Globus pallidus (tissue), 1 donor: ENCODE results near the gene GALNT18.

Source experiments
- DNase-seq: peaks from one replicate; pipeline ENCODE4 v3.0.0-alpha.2; 2015; ENCODE audit warnings: low spot score

Gene GALNT18

GRCh38 chr11:11498195-11498594 is 123.6 kb downstream of the GALNT18 start:
- peak; percentile 65 for DNase-seq

DNA sequence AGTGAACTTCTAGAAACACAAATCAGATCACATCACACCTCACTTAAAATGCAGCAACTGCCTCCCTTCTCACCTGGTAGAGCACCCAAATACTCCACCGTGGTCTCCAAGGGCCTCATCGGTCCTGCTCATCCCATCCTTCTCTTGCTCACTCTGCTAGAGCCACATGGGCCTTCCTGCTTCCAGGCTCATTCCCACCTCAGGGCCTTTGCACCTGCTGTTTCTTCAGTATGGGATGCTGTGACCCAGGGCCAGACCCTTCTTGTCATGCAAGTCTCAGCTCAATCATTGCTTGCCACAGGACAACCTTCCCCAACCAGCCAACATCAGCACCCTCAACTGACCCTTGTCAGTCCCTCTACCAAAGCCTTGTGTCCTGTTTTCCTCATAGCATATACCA is 124.9 kb downstream of the GALNT18 start:
- DNase-seq: no peak

DNA sequence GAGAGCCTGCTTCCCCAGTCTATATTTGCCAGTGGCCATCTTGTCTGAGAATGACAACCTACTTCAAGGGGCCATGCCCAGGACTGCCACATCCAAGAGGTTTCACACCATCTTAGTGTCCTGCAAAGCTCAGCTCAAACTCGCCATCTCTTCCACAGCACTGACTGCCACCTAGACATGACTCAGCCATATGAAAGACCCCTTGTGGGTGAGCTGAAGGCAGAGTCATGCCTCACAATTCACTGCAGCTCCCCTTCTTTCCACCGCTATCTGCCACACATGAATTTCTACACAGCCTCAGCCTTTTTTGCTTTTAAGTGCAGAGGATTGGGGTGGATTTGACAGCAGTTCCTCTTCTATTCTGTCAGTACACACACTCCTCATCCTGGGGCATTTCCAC is 127.5 kb downstream of the GALNT18 start:
- no peak for DNase-seq

- DNase-seq: no peak
Observed at GRCh38 chr11:11493698-11494097, 128.1 kb downstream of the GALNT18 start.

GRCh38 chr11:11491589-11491988 is 130.2 kb downstream of the GALNT18 start:
- DNase-seq: no peak

DNA sequence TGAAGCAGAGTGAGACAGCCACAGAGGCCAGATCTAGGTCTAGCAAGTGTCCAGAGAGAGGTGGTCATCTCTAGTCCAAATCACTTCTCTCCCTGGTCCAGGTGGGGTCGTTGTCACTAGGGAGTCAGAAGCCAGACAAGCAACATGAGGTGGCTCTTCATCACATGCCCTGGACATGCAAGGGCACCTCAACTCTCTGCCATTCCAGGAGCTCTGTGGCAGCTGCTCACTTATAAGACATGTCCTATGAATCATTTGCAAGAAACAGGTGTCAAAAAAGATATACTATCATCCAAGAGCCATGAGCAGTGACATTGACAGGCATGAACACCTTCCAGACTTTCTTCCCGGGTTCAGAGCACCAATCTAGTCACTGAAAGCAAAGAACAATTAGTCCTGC is 130.8 kb downstream of the GALNT18 start:
- no peak for DNase-seq

- DNase-seq: no peak
Observed at GRCh38 chr11:11486423-11486822, 135.4 kb downstream of the GALNT18 start.

GRCh38 chr11:11486002-11486401 is 135.8 kb downstream of the GALNT18 start:
- no peak for DNase-seq

- no peak for DNase-seq
Observed at GRCh38 chr11:11483627-11484026, 138.2 kb downstream of the GALNT18 start.

- no peak for DNase-seq
Observed at GRCh38 chr11:11482730-11483129, 139.1 kb downstream of the GALNT18 start.

DNA sequence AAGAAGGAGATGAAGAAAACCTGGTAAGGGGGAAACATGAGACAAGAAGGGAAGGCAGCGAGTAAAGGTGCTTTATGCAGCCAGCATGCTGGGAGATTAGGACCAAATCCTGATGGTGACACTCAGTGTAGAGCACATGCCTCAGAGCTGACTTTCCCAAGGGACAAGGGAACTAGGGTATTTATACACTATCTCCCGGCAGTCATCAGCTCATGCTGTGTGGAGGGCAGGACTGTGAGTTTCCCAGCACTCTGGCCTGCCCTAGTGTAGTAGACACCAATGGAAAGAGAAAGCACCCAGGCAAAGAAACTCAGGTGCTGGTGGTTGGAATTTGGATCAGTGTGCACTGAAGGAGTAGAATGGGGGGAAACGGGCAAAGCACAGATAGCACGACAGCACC is 140.4 kb downstream of the GALNT18 start:
- no peak for DNase-seq

DNA sequence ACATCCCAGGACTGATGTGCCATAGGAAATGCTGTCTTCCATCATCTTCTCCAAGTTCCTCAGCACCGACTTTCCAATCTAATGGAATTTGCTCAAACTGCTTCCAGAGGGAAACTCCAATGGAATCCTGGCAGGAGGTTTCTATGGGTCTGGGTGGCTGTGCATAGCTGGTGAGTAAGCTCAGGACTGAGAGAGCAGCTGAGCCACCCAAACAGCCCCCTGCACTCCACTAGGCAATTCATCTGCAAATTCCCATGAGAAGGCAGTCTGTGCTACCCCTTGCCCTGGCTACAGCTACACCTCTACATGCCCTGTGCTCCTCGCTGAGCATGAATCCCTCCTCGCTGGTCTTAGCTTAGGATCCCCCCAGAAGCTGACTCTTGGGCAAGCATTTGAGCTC is 140.8 kb downstream of the GALNT18 start:
- no peak for DNase-seq

DNA sequence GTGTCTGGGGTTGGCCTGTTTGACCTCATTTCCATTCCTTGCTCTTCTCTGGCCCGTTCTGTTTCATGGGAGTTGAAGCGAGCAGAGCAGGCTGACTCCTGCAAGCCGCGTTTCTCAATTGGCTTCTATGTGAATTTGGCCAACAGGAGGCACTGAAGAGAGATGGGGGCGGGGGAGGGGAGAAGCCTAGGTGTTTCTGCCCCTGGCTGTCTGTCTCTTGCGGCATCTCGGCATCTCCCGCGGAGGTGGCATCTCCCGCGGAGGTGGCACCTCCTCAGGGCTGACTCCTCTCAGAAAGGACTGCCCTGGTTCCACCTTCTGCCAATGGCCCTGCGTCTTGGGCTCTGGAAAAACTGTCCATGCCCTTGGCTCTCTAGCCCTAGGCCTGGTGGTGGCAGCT is 143.1 kb downstream of the GALNT18 start:
- DNase-seq: no peak

- DNase-seq: no peak
Observed at GRCh38 chr11:11477695-11478420, 143.9 kb downstream of the GALNT18 start.

DNA sequence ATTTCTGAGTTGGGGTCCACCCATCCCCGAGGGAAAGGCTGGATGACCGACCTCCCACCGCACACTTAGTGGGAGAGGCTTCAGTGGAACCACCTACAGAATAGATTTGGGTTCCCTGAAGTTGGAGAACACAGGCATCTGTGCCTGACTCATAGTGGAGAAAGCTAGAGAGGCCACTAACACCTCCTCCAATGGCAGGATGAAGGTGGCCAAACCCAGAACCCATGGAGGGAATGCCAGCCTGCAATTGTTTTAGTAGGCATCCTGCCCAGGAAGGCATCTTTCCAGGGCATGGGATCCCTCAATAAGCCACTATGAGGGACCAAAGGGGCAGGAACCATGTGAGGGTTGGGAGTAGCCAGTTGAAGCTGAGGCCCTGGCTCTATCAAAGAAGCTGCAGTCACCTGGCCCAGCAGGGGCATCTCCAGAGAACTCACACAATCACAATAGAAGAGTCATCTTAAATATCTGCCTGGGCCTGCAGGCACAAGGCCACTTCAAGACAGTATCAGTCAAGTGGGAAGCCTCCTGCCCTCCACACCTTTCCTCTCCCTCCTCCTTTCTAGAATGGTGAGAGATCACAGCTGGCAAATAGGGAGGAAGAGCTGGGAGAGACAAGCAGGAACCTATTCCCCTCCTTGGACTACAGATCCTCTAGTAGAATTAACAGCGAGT is 144.7 kb downstream of the GALNT18 start:
- peak; percentile 70 for DNase-seq

DNA sequence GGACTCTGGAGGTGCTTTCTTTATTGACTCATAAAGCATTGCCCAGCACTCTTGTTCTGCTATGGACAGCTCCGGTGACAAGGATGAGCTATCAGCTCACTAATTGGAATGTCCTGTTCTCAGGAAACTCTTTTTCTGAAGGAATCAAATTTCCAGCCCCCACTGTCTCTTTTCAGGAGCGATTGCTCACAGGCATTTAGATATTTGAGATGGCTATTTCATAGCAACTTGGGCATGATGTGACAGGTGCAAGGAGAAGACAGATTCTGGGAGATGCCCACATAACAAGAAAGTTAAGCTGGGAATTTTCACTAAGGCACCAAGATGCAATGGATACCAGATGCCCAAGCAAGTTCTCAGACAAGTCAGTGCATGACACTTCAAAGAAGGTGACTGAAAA is 145.3 kb downstream of the GALNT18 start:
- DNase-seq: no peak

DNA sequence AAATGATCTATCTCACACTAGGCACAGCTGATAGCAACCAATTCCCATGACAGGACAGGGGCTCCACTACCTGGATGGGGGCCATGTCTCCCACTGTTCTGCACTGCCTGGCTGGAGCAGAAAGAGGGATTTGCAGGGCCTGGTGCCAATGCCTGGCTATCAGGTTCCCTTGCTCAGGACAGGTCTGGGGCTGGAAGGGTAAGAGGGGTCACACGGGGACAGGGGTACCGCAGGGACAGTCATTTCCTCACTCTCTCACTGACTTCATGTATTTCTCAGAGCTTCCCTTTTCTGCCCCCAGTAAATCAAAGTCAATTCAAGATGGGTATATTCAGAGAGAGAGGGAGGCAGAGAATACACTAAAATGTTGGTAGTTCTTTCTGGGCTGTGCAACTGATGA is 149.7 kb downstream of the GALNT18 start:
- DNase-seq: no peak

GRCh38 chr11:11471201-11471600 is 150.6 kb downstream of the GALNT18 start:
- DNase-seq: no peak

DNA sequence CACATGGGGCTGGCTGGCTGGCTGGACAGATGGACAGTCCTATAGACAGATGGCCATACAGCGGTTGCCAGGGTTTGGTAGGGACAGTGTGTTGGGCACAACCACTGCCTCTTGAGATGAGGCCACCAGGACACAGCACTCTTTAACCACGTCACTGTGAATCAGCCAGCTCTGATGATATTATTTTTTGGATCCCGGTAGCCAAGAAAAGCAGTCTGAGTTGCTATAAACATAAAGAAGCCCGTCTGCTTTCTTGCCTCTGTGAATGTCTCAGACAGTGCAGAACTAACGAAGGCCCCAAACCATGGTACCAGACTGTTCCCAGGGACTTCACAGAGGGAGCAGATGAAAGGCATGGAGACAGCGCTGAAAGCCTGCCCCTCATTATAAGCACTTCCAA is 152.9 kb downstream of the GALNT18 start:
- DNase-seq: no peak

GRCh38 chr11:11467312-11467711 is 154.5 kb downstream of the GALNT18 start:
- no peak for DNase-seq

- no peak for DNase-seq
Observed at GRCh38 chr11:11464555-11464954, 157.2 kb downstream of the GALNT18 start.

GRCh38 chr11:11463405-11463804 is 158.4 kb downstream of the GALNT18 start:
- DNase-seq: no peak

DNA sequence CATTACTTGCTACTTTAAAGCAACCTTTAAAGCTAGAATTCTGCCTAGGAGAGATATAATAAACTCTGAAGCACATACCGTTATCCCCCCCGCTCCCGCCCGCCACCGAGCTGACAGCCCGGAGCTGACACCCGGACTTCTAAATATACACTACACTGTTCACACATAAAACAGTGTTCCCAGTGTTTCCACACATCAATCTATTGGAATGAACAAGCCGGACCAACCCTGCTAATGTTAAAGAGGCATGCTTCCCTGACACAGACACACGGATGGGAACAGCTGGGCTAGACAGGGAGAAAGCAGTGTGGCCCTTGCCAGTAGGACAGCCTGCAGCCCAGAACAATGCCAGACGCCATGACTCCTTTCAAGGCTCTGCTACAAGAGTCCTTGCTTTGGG is 160.3 kb downstream of the GALNT18 start:
- DNase-seq: no peak

- DNase-seq: no peak
Observed at GRCh38 chr11:11459578-11459977, 162.2 kb downstream of the GALNT18 start.
